ENCODE data around the gene COL27A1.

DNA sequence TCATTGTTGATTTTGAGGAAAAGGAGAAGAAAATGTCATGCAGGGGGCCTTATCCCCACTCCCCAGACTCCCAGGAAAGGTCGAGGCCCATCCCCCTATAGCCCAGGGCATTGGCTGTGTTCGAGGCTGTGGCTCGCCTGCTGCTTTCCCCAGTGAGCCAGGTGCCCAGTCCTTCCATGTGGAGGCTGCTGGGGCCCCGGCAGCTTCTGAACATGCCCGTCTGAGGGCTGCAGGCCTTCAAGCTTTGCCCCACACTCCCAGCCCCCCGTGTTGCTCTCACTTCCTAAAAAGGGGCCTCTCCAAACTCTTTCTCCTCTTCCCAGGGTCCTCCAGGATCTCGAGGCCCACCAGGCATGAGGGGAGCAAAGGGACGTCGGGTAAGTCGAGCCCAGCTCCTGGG is 102.9 kb downstream of the COL27A1 start:
- no peak for TF ChIP-seq YY1 (IDR thresholded peaks at IDR 0.05; ENCODE audit: insufficient read depth, insufficient read length)
- TF ChIP-seq ZNF274 (IDR thresholded peaks at IDR 0.05; ENCODE audit: low read depth, low read length), result no peak

Data from NT2/D1 (cell line).